K562 treated with DMSO at 1 percent for 48 hours (cell line): Measurements from ENCODE around the gene OR51I2. TPM values are rescaled to one million over a fixed set of nuclear protein-coding genes. Genes with fewer than 3 reads are reported as not detected.

Experiments
- total RNA-seq: library from RNA; unstranded; fragments of 300-600 nt; gene quantifications from 2 replicates; pipeline ENCODE4 v1.2.3, GENCODE V29; 2022; ENCODE audit warnings: low replicate concordance; ENCODE audit errors: extremely low read depth

The OR51I2 gene, protein sequence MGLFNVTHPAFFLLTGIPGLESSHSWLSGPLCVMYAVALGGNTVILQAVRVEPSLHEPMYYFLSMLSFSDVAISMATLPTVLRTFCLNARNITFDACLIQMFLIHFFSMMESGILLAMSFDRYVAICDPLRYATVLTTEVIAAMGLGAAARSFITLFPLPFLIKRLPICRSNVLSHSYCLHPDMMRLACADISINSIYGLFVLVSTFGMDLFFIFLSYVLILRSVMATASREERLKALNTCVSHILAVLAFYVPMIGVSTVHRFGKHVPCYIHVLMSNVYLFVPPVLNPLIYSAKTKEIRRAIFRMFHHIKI
- not detected in 2 replicates for total RNA-seq

DNA sequence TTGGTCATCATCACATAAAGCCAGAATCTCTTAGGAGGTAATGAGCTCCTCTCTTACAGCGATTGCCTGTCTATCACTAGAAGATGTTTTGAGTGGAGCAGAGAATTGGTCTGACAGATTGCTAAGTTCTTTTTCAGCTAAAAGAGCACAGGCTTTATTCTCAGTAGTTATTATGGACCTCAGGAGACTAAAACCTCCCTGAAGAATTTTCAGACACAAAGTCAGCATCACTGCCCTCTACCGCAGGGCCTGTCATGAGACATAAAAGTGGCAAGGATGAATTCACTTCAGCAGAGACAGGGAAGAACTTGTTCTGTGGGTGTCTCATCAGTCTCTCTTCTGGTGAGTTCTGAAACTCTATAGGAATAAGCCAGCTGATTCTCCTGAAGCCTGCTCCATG lies at the start of gene OR51I2:
TSS of gene OR51I2 (plus strand) at position 301 of the 400 bp plus-strand sequence. CDS start 4,166 bp downstream, outside the sequence.

DNA sequence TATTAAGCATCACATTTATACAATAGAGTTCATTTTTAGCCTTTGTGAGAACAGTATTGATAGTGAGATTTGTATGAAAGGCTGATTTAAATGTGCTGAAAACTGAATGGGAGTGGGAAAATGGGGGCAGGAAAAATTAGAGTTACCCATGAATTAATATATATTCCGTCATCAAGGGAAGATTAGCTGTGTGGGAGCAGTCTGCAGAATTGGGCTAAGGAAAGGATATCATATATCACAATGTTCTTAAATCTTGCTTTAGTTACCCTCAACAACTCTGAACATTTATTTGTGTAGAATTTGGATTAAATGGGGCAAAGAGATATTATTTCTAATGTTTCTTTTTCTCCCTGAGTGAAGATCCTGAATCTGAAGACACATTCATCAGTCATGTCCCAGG lies 27.3 kb upstream of the OR51I2 start, which contains the start of gene OR51Q1:
TSS of gene OR51Q1 (plus strand) at position 301 of the 400 bp plus-strand sequence. CDS start at position 391, 90 bp downstream.

DNA sequence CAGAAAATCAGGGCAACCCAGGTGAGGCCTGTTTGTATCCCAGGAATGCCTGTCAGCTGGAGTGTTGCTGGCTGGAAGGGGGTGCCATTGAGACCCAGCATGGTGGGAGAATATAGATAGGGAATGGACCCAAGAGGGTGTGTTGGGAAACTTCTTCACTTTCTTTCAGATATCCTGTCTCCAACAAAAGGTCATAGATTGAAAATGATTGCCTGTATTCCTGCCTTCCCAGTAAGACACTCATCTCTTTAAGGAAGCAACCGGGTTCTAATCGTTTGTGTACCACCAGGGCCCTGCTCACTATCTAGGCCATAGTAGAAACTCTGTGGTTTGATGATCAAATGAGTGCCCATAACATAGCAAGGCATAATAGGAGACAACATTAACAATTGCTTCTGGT lies 7.7 kb upstream of the OR51I2 start, which contains the start of gene OR51I1:
TSS of gene OR51I1 (minus strand) at position 101 of the 400 bp plus-strand sequence. CDS start at position 101, 0 bp downstream.

DNA sequence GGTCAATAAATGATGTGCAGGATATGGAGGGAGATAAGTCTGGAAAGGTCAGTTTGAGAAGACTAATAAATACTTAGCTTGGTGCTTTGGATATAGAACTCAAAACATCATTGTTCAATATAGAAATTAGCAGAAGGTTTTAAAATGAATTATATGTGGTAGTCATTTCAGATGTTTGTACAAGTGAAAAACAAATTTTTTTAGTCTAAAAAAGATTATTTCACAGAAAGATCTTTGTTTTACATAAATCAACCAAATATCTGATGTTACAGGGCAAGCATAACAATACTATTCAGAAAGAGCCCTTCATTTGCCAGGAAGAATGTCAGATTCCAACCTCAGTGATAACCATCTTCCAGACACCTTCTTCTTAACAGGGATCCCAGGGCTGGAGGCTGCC lies 39.3 kb downstream of the OR51I2 start, which contains the start of gene OR52D1:
TSS of gene OR52D1 (plus strand) at position 301 of the 400 bp plus-strand sequence. CDS start at position 323, 22 bp downstream.

Other genes with a start within 250 kb of the OR51I2 start
- not detected in 2 replicates for gene OR51V1, start 248.6 kb upstream of the OR51I2 start, total RNA-seq
- gene HBB, start 222.3 kb upstream of the OR51I2 start, total RNA-seq: not detected in 2 replicates
- gene HBD, start 214.8 kb upstream of the OR51I2 start, total RNA-seq: not detected in 2 replicates
- gene HBG1, start 199.5 kb upstream of the OR51I2 start, total RNA-seq: not detected in 2 replicates
- gene HBG2, start 194.5 kb upstream of the OR51I2 start, total RNA-seq: 3,082 TPM in 1 of 2 replicates, not detected in the other
- not detected in 2 replicates for gene HBE1, start 179.4 kb upstream of the OR51I2 start, total RNA-seq
- not detected in 2 replicates for gene OR51B4, start 147.4 kb upstream of the OR51I2 start, total RNA-seq
- gene OR51B2, start 125.0 kb upstream of the OR51I2 start, total RNA-seq: not detected in 2 replicates
- gene OR51B5, start 105.8 kb upstream of the OR51I2 start, total RNA-seq: not detected in 2 replicates
- gene OR51B6, start 97.8 kb upstream of the OR51I2 start, total RNA-seq: not detected in 2 replicates
- gene OR51M1, start 65.5 kb upstream of the OR51I2 start, total RNA-seq: not detected in 2 replicates
- gene OR51Q1, start 27.2 kb upstream of the OR51I2 start, total RNA-seq: not detected in 2 replicates
- gene OR51I1, start 7.8 kb upstream of the OR51I2 start, total RNA-seq: not detected in 2 replicates
- not detected in 2 replicates for gene OR52D1, start 39.4 kb downstream of the OR51I2 start, total RNA-seq
- gene UBQLN3, start 60.6 kb downstream of the OR51I2 start, total RNA-seq: not detected in 2 replicates
- not detected in 2 replicates for gene UBQLNL, start 67.4 kb downstream of the OR51I2 start, total RNA-seq
- gene OR52H1, start 99.2 kb downstream of the OR51I2 start, total RNA-seq: not detected in 2 replicates
- gene OR52B6, start 131.6 kb downstream of the OR51I2 start, total RNA-seq: not detected in 2 replicates
- not detected in 2 replicates for gene TRIM6, start 147.3 kb downstream of the OR51I2 start, total RNA-seq
- gene TRIM34, start 175.7 kb downstream of the OR51I2 start, total RNA-seq: not detected in 2 replicates
- not detected in 2 replicates for gene TRIM5, start 235.8 kb downstream of the OR51I2 start, total RNA-seq
- gene TRIM22, start 240.5 kb downstream of the OR51I2 start, total RNA-seq: not detected in 2 replicates